CD4-positive, alpha-beta T cell treated with Interleukin-1 beta for 1 hour (primary cell): Measurements from ENCODE around the gene MRAS.

Experiments
- DNase-seq, 2 donors: peaks; one replicate each; pipeline ENCODE4 v3.0.0-alpha.2; 2020 to 2022

The MRAS gene

DNA sequence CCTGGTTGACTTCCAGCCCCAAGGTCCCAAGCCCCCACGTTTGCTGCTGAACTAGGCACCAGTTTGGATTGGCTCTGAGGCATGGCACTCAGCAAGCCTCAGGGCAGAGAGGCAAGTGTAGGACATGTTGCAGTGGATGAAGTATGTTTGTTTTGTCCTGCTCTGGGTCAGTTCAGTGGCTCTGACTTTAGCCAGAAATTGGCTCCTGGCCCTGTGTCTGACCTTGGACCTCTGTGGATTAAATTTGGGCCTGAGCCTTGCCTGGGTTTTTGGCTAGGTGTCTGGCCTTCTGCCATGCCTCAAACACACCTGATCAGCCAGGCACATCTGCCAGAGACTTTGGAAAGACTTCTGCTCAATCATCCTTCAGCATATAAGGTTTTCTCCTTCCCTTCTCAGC, 3.6 kb upstream of the MRAS start:
- DNase-seq = no peak

DNA sequence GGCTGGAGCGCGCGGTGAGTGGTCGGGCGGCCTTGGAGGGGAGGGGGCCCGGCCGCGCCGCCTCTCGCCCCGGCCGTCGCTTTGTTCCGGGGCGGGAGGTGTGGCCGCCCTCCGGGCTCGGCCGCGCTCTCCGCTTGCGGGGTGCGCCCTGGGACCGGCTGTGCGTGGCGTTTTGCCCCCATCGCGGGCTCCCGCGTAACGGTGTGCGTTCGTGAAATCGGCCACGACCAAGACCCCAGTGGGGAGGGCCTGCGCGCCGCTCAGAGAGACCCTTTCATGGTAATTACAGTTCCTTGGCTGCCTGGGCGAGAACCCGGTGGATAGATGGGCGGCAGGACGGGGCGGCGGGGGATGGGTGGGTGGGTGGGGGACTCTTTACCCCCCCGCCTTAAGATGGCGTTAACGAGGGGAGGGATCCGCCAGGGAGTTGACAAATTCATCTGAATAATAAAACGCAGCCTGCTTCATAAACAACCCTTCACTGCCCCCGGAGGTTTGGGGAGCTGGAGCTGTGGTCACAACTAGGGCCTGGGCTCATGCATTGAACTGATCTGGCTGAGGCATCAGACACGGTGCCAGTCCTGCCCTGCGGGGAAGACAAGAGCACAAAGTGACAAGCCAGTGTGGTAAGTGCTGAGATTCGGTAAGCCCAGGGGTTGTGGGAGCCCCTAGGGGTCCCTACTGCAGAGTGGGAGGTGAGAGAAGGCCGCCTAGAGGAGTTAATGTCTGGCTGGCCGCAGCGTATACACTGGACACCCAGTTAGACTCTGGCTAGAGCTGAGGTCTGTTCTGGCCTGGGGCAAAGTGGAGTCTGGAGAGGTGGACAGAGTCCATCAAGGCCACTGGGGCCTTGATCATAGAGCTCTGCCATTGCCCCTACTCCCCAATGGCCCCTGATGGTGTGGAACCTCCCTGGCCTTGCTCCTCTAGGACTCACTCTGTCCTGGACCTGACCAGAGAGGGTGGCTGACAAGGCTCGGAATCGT, 668 bp downstream of the MRAS start:
- no peak for DNase-seq

DNA sequence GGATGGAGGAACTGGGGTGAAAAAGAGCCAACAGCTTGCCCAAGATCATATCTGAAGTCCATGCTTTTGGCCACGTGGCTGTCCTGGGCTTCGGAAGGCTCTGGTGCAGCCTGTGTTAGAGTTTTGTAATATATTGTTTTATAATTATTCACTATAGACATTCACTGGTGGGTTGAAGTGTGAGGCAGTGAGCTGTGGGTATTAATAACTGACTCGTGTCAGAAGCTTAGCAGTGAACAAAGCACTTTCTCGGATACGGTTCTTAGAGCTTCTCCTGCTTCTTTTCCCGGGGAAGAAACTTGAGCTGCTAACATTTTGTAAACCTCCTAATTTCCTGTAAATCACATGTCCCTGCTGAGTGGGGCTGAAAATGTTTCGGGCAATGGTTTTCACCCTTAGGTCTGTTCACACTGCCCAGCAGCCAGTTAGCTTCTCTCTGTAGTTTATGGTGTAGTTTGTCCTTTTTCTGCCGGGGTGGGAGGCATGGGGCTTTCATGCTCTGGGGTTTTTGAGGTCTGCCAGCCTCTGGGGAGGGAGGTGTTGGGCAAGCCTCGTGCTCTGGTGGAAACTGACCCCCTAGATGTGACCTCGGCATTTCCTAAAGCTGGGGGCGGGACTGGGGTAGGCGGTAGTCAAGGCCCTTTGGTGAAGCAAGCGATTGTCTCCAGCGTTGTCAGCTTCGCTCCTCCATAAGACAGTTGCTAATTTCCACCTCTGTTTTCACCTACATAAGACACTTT, 1.7 kb downstream of the MRAS start:
- DNase-seq = no peak

DNA sequence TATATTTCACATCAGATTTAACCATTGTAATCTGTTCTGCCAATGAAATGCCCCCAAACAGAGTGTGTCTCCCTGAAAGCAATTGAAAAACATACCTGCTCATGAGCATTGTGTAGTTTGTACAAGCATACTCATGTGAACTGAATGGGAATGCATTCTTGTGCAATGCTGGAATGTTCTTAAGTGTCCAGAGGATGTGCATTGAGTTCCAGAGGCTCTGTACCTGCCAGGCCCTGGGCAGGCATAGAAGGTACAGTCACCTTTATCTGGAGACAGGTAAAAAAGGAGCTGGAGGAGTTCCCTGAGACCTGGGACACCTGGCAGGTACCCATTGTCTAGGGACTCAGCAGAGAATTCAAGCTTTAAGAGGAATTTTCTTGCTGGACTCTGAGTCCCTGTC, 2.8 kb downstream of the MRAS start:
- DNase-seq = no peak

DNA sequence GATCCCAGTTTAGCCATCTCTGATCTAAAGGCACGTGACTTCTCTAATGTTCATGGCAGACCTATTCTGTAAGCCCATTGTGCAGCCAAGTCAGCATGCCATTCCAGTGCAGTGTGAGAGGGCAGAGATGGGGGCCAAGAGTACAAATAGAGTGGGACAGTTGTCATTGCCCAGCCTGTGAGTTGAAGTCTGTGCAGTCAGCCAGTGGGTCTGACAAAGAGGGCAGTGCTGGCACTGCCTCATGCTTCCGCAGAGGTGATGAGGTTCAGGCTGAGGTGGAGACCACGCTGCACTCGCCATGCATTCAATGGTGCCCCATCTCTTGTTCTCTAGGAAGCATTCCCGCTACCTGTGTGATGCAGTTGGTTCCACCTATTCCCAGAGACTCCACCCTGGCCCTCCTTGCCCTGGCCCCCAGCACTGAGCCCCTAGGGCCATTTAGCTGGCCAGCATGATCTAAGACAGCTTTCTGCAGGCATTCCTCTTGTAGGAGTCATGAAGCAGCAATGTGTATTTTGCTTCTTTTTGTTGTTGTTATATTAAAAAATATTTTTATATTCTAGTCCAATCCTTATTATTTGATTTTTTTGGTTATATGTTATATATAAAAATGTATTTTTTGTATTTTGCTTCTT, 3.7 kb downstream of the MRAS start:
- DNase-seq = no peak

DNA sequence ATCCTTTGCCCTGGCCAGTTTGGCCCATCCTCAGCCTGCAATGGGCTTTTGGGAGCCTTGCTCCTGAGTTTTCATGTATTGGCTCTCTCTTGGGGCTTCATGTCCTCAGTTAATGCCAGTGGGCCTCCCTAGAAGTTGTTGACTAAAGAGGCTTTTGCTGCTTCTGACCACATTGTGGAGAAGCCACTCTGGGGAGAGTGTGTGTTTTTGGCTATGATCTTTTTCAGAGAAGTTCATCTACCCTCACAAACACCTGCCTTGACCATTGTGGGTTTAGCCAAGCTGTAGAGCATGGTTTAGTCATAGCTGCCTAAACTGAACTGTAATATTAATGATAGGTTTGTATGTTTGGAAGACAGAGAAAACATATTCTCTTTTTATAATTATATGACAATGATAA, 6.0 kb downstream of the MRAS start:
- no peak for DNase-seq

DNA sequence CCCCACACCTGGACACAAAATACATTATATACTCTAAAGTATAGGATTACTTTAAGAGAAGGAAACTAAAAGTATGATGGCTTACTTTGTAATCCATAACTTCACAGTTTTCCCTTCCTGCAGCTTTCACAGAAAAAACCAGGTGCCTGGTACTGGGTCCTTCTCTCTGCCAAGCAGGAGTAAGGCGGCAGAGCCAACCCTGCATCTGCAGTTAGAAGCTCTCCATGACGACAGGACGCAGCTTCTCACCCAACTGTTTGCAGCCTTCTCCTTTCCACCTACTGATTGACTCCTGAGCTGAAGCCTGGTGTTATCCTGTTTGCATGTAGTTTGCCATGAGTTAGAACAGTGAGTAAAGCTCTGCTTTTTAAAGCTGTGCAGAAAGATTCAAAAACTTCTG, 6.7 kb downstream of the MRAS start:
- no peak for DNase-seq

DNA sequence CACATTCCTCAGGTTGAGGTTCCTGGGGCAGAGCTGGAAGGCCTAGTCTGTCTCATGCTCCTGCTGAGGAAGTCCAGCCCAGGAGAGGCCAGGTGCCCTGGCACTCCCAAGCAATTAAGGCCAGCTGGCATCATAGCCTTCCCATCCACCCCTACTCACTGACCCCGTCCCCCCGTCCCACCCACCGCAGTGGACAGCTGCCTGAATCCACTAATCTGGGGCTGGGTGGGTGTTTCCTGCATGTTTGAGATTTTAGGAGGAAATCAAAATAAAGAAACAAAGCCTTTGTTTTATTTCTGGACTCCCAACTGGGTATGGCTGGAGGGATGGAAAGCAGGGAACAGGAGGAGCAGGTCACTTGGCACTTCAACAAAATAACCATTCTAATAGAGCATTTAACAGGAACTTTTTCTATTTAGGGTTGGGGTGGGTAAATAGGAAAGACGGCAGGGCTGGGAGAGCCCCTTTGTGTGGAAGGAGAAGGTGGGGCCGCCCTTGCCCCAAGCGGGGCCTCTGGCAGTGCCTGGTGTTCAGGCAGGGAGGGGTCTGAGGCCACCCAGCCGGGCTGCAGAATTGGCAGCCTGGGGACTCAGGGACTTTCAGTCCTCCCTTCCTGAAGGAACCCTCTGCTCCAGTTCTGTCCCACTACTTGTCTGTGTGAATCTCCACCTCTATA, 8.5 kb downstream of the MRAS start:
- no peak for DNase-seq

DNA sequence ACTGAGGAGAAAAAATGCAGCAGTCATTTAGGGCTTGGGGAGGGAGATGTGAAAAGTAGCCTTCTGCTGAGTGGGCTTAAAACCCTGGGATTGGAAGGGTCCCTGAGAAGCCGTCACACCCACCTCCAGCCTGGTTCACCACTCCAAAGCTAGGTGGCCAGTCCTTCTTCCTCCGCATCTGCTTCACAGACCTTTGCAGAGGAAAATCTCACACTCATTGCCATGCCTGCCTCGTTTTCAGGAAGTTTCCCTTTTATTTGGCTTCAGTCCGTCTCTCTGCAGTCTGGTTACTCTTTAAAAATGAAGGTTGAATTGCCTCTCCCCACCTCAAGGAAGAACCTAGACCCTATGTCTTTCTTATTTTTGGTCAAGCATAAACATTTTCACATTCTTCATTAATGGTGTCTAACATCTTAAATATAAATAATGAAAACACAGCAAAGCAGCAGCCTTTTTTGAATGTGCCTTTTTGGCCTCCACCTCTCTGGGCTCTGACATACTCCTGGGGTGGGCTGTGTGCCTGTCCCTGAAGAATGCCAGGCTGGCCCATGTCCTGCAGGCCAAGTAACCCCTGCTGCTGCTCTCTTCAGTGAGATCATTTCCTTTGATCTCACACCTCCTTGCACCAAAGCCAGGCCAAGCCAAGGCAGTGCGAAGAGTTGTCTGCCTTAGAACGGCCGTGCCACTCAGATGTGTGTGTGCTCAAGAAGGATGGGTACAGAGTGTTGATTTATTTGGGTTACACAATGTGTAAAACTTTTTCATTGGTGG, 11.0 kb downstream of the MRAS start:
- DNase-seq = no peak

DNA sequence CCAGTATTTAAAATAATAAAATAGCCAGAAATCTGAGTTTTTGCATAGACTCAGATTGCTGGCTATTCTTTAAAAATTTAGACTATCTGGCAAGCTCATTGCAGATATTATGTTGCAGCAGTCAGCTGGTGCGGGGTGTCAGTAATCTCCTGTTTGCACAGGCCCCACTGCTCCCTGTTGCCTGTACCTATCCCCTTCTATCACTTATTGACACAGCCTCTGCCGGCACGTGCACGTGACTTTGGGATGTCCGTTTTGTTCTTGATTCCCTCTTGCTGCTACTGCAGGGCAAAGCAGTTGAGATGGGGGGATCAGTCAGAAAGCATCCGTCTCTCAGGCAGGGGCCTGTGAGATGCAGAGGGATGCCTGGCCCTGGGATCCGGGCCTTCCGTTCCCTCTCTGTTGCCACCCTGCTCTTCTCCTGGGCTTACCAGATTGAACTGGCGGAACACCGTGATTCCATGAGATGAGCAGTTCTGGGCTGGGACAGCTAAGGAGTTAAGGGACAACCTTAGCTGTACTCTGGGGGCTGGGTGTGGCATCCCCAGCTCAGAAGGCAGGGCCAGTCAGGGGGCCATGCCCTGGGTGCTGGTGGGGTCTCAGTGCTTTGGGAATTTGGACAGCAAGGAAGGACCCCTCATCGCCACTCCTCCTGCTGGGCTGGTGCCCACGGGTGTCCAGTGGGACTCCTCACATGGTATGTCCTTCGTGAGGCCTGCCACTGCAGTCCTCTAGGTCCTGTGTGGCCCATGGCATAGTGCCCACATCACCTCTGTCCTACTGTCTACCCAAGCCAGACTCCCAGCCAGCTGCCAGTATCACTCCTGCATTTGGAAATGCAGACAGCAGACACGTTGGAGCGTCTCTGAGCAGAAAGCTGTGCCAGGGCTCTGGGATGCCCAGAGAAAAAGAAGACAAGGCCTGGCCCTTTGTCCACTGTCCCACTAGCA, 11.8 kb downstream of the MRAS start:
- no peak for DNase-seq

DNA sequence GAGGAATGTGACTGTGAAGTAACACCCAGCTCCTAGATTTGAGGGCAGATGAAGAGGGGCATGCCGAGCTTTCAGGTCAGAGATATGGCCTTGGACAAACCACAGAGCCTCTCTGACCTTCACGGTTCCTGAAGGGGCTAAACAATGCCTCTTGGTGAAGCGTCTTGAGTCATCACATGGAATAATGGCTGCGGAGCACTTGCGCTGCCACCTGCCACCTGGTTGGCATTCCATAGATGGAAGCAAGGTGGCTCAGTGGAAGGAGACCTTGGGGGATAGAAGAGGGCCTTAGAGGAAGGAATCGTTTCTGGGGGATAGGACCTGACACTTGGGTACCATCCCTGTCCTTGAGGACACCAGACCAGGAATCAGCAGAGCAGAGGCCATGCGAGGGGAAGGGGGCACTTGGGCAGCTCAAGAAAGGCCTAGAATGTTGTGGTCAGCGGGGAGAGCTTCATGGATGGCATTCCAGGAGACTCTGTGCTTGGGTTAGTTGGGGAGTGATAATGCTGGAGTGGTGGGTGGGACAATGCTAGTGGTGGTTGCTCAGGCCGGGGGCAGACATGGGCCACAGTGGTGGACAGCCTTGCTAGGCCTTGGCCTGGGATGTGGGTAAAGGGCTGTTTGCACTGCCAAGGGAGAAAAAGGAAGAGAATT, 12.6 kb downstream of the MRAS start:
- DNase-seq = no peak

DNA sequence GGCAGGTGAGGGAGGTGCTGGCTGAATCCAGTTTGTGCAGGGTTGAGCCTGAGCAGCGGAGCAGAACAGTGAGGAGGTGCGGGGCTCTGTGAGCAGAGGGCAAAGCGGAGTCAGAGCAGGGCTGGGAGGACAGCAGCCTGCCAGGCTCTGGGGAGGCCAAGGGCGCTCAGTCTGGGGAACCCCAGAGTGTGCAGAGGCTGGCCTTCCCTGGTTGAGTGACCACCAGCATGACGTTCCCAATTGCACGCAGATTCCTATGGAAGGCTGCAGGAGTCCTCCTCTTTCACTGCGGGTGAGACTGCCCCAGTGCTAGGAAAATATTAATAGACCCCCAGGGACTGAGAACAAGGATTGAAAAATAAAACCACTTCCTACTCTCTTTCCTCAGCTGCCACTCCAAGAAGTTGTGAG, 13.2 kb downstream of the MRAS start:
- DNase-seq = no peak

DNA sequence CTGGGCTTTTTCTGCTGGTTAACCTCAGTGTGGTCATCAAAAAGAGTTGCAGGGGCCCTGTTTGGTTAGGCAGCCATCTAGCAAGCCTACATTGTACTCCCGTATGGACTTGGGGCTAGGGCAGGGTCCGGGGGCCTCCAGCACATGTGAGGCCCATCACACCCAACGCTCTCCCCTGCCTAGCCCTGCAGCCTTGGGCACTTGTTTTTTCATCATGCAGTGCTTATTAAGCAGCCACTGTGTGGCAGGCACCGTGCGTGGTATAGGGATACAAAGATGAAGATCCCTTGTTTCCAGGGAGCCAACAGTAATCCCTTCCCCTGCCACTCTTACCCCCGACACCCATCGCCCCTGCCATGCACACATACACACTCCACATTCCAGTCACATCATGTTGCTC, 14.2 kb downstream of the MRAS start:
- DNase-seq = no peak

DNA sequence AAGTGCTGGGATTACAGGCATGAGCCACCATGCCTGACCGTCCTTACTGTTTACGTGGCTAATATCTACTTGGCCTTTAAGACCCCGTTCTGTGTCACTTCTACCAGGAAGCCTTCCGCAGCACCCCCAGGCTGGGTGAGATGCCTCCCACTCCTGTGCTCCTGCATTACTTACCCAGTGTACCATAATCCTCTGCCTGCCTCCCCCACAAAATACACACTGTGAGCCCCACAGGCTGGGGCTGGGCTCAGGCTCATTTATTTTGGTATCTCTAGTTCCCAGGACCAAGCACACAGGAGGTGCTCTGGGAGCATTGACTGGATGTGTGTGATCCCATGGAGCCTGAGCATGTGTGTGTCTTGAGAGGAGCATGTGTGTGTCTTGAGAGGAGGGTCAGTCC, 14.9 kb downstream of the MRAS start:
- no peak for DNase-seq

DNA sequence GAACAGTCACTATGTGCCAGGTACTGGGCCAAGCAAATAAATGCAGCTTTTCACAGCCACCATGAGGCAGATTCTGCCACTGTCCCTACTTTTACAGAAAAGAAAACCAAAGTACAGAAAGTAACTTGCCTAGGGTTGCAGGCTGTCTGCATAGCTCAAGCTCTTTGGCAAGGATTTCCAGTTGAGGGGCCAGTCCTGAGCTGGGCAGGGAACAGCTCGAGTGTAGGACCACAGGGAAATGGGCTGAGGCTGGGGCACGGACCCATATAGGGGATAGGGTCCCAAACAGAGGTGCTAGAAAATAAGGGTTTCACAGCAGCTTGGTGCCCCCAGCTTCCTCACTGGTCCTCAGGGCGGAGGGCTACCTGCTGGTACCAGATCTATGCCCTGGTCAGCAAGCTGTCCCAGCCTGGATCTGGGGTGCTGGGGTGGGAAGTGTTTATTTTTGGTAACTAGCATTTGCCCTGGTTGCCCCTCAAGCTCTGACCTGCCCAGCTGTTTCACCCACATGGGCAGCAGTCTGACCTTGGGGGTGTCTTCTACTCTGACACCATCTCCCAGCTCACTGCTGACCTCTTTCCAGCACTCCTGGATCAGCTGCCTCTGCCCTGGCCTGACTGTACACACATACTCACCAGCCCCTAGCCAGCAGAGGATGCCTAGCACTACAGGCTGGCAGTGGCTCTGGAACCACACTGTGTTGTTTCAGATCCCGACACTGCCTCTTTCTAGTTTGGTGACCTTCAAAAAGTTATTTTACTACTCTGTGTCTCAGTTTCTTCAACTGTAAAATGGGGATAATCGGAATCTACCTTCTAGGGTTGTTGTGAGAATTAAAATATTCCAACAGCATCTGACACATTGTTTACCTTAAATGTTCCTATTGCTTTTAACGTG, 16.2 kb downstream of the MRAS start:
- DNase-seq = no peak

DNA sequence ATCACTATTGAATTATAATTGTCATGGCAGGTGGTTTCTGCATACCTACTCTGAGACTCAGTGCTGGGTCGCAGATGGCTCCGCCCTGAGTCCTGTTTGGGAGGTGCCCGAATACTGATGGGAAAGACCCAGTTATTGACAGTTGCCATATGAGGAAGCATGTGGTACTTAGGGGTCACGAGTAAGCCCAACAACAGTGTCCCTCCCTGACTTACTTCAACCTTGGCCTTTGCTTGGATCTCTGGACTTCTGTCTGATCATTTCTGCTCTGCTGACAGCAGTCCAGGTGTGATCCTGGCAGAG, 16.8 kb downstream of the MRAS start:
- no peak for DNase-seq

DNA sequence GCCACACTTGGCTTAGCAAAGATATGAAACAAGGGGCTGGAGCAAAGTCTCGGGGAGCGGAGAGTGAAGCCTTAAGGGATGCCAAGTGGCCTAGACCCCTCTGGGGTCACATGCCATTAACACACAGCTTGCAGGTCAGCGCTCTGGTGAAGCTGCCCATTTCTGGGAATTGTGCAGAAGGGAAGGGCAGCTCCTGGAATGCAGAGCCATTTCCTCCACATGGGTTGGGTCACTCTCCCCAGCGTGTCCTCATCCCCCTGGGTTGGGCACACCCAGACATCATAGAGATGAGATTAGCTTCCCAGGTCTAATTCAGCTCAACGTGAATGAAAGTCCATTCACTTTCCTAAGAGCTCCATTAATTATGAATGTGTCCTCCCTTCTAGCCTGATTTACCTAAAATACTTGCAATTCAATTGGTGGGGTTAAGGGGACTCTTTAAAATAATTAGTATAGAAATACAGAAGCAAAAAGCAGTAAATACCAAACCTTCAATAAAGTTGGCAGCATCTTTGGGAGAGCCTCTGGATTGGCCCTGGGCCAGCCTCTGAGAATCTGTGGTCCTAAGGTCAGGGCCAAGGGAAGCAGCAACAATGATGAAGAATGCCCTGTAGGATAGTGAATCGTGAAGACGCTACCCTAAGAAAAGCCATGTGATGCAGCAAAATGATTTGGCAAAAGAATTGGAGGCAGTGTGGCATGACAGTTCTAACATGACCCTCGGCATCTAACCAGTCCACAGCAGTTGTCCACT, 17.8 kb downstream of the MRAS start:
- DNase-seq = no peak

DNA sequence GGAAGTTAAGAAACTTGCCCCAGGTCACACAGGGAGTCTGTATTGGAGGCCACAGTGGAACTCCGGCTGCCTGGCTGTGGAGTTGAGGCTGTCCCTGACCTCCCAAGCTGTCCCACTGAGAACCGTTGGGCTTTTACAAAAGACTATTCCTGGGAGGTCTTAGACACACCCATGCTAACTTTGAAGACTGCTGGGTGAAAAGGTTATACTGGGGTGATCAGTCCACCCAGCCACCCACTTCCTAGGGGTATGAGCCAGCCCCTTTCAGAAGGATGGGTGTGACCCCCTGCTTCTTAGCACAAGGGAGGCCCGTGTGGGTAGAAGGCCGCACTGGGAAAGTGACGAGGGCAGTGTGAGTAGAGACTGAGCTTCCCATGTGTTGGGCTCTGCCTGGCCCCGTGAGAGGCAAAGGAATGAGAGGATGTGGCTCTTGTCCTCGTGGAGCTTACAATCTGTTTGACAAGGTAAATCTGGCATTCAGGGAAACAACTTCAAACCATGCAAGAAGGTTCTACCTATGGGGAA, 19.0 kb downstream of the MRAS start:
- DNase-seq = no peak

DNA sequence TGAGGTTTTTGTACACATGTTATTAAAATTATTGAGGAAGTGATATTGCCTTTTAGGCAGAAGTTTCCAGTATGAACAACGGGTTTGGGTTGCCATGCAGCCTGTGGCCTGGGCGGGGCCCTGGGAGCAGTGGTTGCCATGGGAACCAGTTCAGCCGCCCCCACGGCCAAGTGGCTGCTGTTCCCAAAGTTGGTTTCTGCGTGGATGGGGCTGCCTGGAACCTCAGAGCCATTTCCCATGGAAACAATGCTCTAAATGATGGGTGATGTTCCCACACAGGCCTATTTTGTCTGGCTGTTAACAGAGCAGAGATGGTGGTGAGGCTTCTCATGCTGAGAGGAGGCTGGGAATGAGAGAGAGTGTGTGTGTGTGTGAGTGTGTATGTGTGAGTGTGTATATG, 19.5 kb downstream of the MRAS start:
- DNase-seq = peak; percentile 18 to 68
